Measurements from ENCODE around the gene SLC5A2. TPM values are rescaled to one million over a fixed set of nuclear protein-coding genes. Genes with fewer than 3 reads are reported as not detected.

SLC5A2 gene
- total and polyA plus RNA-seq, 2 of the 13 experiments (the other 11 are each of a cell fraction or from before 2014, with no cell fraction given) = 0.24 to 0.97 TPM

GRCh38 chr16:31507929-31508705, 25.2 kb downstream of the SLC5A2 start, which contains the start of gene RUSF1 (continued):
- TF ChIP-seq GRHL1 (CRISPR knock-in tag; conservative IDR thresholded peaks at IDR 0.05) = no peak
- TF ChIP-seq GLI4 (CRISPR knock-in tag; IDR thresholded peaks at IDR 0.05; ENCODE audit: borderline replicate concordance) = peak; percentile 97
- TF ChIP-seq ZNF597 (CRISPR knock-in tag; IDR thresholded peaks at IDR 0.05) = no peak
- TF ChIP-seq KDM5B (CRISPR knock-in tag; IDR thresholded peaks at IDR 0.05; ENCODE audit: borderline replicate concordance) = peak; percentile 94
- peak; percentile 69; the same call in 1 of the 2 replicates for TF ChIP-seq RARG (CRISPR knock-in tag; IDR thresholded peaks at IDR 0.05; ENCODE audit: low read depth)
- TF ChIP-seq KDM2A (CRISPR knock-in tag; IDR thresholded peaks at IDR 0.05; ENCODE audit: borderline replicate concordance, low read depth) = peak; percentile 99
- TF ChIP-seq TARDBP (CRISPR knock-in tag; IDR thresholded peaks at IDR 0.05) = peak; percentile 98
- no peak for TF ChIP-seq ZNF850 (CRISPR knock-in tag; conservative IDR thresholded peaks at IDR 0.05)
- peak; percentile 93 for TF ChIP-seq GPN1 (CRISPR knock-in tag; IDR thresholded peaks at IDR 0.05; ENCODE audit: borderline replicate concordance)
- no peak for TF ChIP-seq MBD4 (IDR thresholded peaks at IDR 0.05; ENCODE audit: borderline replicate concordance, low read length)
- TF ChIP-seq SIX4 (CRISPR knock-in tag; IDR thresholded peaks at IDR 0.05) = 0 out of 2 replicates have a peak, but pooled peaks have one; percentile 54
- TF ChIP-seq ZBTB14 (CRISPR knock-in tag; IDR thresholded peaks at IDR 0.05) = no peak
- TF ChIP-seq SPEN (CRISPR knock-in tag; IDR thresholded peaks at IDR 0.05; ENCODE audit: low read depth) = peak; percentile 100
- peak; percentile 36; the same call in 1 of the 2 replicates for TF ChIP-seq HNF4A (CRISPR knock-in tag; IDR thresholded peaks at IDR 0.05)
- no peak for TF ChIP-seq RBM22 (optimal IDR thresholded peaks at IDR 0.05; ENCODE audit: low read length)
- 0 out of 2 replicates have a peak, but pooled peaks have one; percentile 37 for TF ChIP-seq RERE (CRISPR knock-in tag; IDR thresholded peaks at IDR 0.05; ENCODE audit: low read depth)
- no peak for TF ChIP-seq JARID2 (CRISPR knock-in tag; IDR thresholded peaks at IDR 0.05; ENCODE audit: insufficient replicate concordance)
- TF ChIP-seq ZNF3 (CRISPR knock-in tag; IDR thresholded peaks at IDR 0.05) = no peak
- peak; percentile 76; the same call in 1 of the 2 replicates for TF ChIP-seq ZNF431 (CRISPR knock-in tag; IDR thresholded peaks at IDR 0.05; ENCODE audit: borderline replicate concordance, low read depth)
